GM18868 (cell line): ENCODE results near the gene GRAMD1B.
A peak's percentile ranks its signal among the peaks of the same experiment; 100 is the strongest.

Experiments
- ATAC-seq: cut with Tn5 transposase; IDR thresholded peaks from one replicate; pipeline ENCODE4 v1.9.1; 2021; ENCODE audit warnings: mild to moderate bottlenecking, moderate library complexity; ENCODE audit not compliant: unreplicated experiment

Gene GRAMD1B

DNA sequence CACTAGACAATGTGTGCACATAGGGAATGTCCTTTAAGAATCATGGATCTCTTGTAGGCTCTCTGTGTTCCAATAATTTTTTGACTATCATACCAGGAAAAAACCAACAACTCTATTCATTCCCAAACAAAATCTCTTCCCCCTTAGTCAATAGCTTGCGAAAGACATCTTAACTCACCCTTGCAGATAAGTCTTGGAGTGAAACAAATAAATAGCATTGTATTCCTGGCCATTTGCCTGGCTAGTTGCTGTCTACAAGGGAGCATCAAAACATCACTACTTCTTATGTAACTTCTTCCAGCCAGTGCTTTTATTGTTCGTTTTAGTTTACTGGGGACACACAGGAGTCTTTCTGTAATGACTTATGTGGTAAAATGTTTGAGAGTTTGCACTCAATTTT lies 194.9 kb downstream of the GRAMD1B start:
- no peak for ATAC-seq

DNA sequence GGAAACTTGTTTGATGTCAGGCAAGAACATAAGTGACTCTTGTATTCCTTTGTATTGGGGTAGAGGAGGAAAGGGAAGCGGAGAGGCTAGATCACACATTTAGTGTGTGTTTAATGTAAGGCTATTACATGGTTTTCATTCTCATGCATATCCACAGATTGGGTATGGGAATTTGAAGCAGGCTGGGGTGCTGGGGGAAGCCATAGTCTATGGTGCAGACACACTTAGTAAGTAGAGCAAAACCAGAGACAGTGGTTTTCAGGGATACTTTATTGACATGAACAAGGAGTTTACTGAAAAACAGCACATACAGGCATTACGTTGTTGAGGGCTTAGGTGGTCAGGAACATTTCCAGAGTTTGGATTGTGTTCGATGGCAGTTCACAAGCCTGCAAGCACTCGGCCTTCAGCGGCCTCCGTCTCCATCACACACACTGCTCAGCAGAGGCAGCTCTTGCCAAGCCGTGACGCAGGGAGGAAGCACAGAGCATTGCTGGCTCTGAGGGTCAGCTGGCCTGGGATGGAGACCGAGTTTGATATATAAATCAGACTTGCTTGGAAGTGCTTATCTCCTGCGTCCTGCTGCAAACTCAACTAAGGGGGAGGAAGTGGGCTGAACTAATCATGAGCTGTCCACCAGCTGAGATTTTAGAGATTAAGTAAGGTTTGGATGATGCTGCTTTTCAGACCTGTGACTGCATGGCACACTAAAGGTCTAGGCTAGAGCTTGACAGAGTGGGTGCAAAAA lies 199.0 kb downstream of the GRAMD1B start:
- ATAC-seq: no peak

DNA sequence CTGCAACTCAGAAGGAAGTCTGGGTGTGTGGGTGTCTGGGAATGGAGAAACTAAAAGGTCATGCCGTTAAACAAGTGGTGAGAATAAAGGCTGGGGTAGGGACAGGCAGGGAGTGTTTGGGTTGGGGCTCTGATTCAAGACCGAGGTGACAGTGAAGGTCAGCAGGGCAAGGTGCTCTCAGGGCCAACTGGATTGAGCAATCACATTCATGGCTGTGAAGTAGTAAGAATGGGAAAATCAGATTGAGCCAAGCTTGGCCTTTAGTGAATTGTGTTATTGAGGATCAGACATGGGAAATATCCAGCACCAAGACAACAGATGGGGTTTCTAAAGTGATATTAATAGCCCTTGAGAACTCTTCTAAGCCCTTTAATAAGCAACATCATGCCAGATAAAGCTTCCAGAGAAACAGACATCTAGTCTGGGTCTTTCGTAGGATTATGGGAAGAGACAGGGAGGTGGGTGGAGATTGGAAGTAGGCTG lies 200.1 kb downstream of the GRAMD1B start:
- no peak for ATAC-seq

DNA sequence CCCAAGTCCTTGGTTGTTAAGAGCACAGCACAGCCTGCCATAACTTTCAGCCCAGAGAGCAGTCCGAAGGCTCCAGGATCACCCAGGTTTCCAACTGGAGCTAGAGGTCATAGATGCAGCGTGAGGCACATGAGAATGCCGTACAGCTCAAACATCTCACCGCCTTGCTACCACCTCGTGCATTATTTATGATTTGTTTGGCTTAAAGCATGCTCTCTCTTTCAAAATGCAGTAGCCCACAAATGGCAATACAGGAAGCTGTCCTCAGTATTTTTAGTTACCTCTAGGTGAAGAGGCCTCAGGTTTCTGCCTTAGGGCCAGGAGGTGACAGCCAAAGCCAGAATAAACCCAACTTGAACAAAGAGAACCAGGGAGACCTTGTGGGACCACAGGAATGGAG lies 210.0 kb downstream of the GRAMD1B start:
- ATAC-seq: no peak

DNA sequence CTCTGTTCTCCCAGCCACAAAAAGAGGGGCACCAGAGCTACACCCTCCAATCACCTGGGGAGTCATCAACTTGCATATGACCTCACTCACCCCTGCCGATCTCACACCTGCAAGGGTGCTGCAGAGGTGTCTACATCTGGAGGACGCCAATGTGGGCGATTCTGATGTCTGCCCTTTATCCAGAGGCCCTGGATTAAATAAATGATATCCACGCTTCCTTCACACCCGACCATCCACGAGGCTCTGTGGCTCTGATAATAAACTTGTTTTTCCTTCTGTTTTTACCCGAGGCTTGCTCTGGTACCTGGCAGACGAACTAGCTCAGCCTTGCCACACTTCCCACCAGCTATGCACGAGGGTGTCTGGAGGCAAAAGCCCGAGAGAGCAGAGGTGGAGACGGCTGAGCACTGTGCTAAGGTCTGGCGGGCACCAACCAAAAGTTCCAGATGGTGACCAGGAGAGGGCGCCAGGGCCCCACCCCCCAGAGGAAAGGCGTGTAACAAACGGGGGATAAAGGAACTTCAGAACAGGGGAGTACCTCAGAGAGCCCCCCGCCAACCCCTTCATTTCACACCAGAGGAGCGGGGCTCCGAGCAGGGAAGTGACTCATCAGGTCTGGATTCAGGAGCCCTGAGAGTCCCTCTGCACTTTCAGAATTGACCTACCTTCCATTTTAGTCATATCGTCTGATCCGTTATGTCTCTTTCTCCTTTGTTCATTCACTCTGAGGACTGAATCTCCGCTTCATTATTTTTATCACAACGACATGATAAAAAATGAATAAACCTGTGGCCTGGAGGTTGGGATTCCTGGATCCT lies 210.8 kb downstream of the GRAMD1B start:
- peak; percentile 88 for ATAC-seq

DNA sequence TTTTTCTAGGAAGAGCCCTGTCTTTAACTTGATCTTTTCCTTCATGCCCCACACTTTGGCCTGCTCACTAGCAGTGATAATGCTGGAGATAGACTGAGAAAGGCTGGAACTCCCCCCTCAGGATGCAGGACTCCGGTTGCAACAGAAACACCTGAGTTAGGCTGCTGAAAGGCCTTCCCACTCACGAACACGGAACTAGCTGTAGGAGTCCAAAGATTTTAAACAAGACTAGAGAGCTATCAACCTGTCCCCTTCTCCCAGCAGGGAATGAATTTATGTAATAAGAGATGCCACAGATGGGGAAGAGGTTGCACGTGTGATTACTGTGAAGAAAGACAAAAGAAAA lies 211.4 kb downstream of the GRAMD1B start:
- no peak for ATAC-seq

DNA sequence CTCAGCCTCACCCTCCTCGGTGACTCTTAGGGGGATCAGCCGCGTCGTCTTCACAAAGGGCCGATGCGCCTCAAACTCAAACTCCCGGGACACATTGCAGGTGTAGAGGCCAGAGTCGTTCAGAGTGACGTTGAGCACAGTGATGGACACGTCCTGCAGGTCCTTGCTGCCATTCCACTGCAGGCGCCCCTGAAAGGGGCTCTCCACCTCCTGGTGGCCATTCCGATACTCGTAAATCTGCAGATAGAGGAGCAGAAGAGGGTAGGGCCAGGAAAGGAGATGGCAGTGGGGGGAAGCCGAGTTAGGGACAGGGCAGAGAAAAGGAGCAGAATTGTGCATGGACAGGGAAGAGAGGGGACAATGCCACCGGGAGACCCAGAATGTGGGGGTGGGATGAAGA lies 212.4 kb downstream of the GRAMD1B start:
- no peak for ATAC-seq

- no peak for ATAC-seq
These were observed 215.4 kb downstream of the GRAMD1B start for GRCh38 chr11:123645286-123645975.

DNA sequence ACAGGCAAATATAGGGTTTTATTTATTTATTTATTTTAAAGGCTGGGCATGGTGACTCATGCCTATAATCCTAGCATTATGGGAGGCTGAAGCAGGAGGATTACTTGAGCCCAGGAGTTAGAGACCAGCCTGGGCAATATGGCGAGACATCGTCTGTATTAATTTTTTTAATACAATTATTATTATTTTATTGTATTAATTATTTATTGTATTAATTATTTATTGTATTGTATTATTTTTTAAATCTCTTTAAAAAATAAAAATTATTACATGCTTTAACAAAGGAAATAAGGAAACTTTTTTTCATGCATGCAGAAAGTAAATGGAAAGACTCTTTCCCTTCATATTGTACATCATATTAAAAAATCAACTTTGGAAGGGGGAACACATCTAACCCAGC lies 220.8 kb downstream of the GRAMD1B start:
- ATAC-seq: no peak

DNA sequence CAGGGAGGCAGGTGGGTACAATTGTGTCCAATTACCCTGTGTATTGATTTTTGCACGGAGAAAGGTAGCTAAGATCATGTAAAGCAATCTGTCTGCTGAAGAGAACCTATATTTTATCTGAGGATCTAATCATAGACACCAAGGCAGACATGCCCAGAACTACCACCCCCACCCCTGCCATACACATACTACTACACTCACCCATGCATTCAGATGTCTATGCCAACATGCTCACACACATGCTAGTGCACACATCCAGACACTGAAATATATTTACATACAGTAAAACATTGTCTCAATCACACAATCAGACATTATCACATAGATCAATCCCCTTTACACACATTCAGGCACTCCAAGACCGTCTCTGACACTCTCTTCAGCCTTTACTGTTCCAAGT lies 222.5 kb downstream of the GRAMD1B start:
- ATAC-seq: no peak

GRCh38 chr11:123653483-123653826 lies 223.4 kb downstream of the GRAMD1B start:
- no peak for ATAC-seq

DNA sequence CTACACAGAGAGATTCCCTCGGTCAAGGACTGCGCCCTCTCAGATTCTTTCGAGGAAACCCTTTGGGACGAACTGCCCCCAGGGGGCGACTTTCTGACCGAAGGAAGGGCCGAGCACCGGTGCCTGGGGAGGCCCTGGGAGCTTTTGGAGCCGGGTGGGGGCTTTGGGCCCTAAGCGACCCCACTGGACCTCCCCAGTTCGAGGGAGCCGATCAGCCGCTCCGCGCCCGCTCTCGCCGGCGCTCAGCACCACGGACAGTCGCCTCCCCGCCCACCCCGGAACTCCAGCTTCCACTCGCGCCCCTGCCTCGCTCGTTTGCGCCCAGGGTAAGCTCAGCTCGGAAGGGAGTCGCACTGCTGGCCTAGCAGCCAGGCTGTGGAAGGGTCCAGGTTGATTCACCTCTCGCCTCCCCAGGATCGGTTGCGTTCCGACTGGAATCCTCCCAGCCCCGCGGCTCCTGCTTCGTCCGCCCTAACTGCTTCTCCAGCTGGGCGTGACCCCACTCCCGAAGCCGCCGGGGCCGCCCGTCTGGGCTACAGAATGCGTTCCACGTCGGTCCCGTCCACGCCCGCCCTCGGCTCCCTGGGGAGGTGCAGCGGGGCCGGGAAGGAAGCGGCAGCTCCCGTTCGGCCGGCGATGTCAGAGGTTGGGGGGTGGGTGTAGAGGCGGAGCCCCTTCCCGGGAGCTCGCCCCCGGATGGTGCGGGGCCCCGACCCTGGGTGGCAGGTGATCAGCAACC lies 223.9 kb downstream of the GRAMD1B start:
- peak; percentile 59 for ATAC-seq

- peak; percentile 62 for ATAC-seq
These were observed 224.6 kb downstream of the GRAMD1B start, which contains the start of gene SCN3B for GRCh38 chr11:123654566-123655081. SCN3B (minus strand) TSS chr11:123654624; CDS start chr11:123653801, 823 bp downstream.

DNA sequence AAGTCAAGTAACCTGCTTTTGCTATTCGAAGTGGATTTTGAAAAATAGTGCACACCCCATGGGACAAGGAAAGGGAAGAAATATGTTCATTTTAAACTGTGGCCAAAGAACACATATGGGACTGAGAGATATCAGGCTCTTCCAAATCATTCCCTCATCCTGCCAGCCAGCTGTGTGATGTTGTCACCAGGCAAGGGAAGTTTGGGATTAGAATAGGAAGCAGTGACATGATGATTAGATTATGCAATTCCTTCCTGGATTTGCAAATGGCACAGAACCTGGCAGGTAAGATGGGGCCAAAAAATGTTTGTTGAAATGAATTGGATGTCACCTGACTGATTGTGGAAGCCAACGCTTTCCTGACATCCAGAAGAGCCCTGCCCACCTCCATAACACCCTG lies 229.2 kb downstream of the GRAMD1B start:
- ATAC-seq: no peak

- ATAC-seq: peak; percentile 93
These were observed 229.9 kb downstream of the GRAMD1B start for GRCh38 chr11:123659965-123660364.

DNA sequence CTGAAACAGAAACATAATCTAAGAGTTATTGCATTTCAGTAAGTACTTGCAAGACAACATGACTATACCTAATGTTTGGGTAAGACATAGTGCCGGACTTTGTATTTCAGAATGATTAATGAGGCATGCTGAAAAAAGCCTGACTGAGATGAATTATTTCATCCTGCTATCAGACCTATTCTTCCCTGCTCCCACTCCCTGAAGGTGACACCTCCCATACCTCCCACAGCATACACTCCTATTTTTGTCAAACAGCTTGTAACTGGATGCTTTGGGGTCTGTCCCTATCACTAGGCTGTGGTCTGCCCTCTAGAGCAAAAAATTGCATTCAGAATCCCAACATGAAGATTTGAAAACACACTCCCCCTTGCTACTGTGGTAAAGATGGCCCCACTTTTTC lies 235.2 kb downstream of the GRAMD1B start:
- ATAC-seq: no peak

DNA sequence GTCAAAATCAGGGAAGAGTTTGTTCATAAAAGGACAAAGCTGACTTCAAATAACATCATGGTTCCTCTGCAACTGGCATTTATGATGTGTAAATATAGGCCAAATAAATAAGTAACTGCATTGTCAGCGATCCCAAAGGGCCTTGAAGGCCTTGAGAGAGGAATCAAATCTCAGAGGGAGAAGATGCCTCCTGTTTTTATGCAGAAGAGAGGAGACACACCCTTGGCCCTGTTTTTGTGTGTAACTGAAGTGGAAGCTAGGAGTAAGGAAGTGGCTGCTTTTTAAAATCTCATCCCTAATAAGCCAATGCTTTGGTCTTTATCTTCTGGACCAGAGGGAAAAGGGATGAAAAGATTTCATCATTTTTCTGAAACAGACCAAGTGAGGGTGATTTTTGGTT lies 240.0 kb downstream of the GRAMD1B start:
- ATAC-seq: no peak

- no peak for ATAC-seq
These were observed 241.5 kb downstream of the GRAMD1B start for GRCh38 chr11:123671534-123671933.

- no peak for ATAC-seq
These were observed 242.5 kb downstream of the GRAMD1B start for GRCh38 chr11:123672568-123672967.

- no peak for ATAC-seq
These were observed 244.2 kb downstream of the GRAMD1B start for GRCh38 chr11:123674297-123674696.
